ENCODE measurements around the gene ANO10.
"Not testable (repeated sequence)": the region's sequence is repeated elsewhere in the genome, so short reads cannot be mapped to it uniquely, and the experiment has no call there.

Gene ANO10

GRCh38 chr3:43627360-43627759 lies 5.5 kb upstream of the ANO10 start:
- no peak for DNase-seq

DNA sequence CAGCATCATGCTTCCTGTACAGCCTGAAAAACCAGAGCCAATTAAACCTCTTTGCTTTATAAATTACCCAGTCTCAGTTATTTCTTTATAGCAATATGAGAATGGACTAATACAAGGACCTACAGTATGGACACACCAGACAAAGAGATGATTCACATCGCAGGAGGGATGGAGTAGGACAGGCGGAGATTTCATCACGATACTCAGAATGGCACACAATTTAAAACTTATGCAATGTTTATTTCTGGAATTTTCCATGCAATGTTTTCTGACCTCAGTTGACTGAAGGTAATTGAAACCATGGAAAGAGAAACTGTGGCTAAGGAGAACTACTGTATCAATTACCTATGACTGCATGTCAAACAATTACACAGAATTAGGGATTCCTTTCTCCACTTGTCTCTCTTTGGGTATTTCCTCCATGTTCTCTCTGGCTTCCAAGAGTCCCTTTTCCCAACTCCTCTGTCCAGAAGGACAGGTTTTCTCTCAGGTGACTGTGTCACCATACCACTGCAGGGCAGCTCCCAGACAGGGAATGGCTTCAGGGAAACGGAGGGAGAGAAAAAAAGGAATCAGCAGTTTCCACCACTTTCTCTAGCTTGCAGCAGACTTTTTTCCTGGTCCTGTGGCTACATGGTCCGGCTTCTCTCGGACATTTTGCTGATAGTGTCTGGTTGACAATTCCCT lies 3.0 kb upstream of the ANO10 start:
- no peak for DNase-seq

GRCh38 chr3:43620831-43621655 lies 768 bp downstream of the ANO10 start:
- no peak for DNase-seq

DNA sequence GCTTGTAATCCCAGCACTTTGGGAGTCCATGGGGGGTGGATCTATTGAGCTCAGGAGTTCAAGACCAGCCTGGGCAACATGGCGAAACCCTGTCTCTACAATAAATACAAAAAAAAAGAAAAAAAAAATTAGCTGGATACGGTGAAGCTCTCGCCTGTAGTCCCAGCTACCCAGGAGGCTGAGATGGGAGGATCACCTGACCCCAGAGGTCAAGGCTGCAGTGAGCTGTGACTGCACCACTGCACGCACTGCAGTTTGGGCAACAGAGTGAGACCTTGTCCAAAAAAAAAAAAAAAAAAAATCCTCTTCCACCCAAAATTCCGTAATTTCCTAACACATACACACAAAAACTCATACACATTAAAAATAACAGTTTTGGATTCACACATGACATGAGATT lies 2.2 kb downstream of the ANO10 start:
- no peak for DNase-seq

DNA sequence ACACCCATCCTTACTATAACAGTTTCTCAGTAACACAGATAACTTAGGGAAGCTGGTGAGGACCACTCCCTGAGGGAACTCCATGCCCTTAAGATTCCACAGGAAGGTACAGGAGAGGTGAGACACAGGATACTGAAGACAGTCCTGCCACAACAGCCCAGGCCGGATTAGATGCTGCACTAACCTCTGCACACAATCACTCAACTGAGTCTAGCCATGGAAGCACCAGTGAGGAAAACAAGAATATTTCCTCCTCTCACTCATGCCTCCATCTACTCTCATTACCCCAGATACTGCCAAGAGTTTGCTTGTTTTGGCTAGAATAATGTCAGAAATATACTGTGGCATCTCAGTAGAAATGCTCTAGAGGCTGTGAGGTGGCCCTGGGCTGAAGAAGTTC lies 3.7 kb downstream of the ANO10 start:
- no peak for DNase-seq

DNA sequence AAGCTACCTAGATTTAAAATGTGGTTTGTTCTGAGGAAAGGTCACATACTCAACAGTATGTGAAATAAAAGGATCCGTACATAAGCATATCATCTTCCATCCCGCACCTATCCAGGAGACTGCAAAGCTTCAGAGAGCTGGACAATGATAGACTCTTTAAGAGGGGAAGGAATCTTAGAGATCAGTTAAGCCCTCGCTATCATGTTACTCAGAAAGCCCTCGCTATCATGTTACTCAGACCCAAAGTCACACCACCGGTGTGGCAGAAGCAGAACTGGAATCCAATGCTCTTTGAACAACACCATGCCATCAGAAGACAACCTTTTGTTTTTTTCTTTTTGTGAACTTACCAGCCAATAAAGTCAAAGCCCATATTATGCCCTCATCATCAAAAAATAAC lies 5.8 kb downstream of the ANO10 start:
- no peak for DNase-seq

DNA sequence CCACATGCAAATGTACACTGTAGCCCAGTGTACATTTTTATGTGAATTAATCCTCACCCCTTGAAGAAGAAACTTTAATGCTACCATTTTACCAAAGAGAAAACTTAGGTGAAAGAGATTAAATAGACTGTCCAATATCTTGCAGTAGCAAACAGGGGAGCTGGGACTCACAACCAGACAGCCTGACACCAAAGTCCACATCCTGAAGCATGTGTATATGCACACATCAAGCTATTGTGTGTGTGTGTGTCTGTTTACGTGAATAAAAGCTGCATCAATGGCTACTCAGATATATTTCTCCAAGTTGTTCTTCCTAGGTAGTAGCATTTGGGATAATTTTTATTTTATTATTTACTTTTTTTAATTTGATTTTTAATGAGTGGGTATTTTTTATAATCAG lies 6.7 kb downstream of the ANO10 start:
- no peak for DNase-seq

- DNase-seq, result no peak
These were observed 7.8 kb downstream of the ANO10 start for GRCh38 chr3:43613976-43614375.

- DNase-seq, result no peak
These were observed 9.4 kb downstream of the ANO10 start for GRCh38 chr3:43612419-43612818.

DNA sequence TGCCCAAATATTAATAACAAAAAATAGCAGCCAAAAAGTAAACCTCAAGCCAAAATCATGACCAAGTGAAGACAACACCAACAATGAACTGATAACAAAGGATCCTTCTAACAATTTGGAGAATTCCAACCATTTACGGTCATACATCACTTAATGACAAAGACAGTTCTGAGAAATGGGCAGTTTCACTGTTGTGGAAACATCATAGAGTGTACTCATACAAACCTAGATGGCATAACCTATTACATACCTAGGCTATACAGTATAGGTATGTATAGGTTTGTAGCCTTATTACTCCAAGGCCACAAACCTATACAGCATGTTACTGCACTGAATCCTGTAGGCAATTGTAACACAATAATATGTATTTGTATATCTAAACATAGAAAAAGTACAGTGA lies 12.4 kb downstream of the ANO10 start:
- no peak for DNase-seq

- no peak for DNase-seq
These were observed 13.1 kb downstream of the ANO10 start for GRCh38 chr3:43608751-43609150.

DNA sequence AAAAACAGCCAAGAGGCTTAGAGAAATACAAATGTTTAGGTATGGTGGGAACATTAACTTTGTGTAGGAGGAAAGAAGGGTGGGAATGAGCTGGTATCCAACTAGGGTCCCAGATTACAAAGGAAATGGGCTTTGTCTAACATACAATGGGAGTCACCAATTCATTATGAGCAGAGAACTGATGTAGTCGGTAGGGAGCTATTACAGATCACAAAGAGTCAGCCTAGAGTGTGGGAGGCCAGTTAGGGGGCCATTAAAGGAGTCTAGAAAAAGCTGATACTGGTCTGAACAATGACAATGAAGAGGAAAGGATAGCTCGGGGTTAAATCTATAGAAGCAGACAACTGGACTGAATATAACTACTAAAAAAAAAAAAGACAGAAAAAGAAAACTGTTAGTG lies 15.5 kb downstream of the ANO10 start:
- DNase-seq, result no peak

- DNase-seq, result not testable (repeated sequence)
These were observed 21.9 kb downstream of the ANO10 start for GRCh38 chr3:43599959-43600358.

DNA sequence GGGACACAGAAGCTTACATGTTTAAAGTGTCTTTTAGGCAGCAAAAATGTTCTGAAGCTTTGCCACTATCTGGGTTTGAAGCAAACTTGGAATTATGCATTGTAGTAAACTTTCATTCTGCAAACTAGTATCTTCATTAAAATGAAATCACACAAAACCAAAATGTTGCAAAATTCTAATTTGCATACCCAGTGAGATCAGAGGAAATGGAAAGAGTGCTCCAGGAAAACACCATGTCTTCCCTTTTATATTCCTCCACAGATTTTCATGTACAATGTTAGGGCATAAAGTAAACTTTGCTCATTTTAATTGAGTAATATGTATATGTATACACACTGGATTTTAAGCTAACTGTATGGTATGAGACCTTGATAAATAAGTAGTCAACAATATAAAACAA lies 23.9 kb downstream of the ANO10 start:
- no peak for DNase-seq

- not testable (repeated sequence) for DNase-seq
These were observed 25.6 kb downstream of the ANO10 start for GRCh38 chr3:43596178-43596577.

- DNase-seq, result not testable (repeated sequence)
These were observed 26.5 kb downstream of the ANO10 start for GRCh38 chr3:43595280-43595679.

DNA sequence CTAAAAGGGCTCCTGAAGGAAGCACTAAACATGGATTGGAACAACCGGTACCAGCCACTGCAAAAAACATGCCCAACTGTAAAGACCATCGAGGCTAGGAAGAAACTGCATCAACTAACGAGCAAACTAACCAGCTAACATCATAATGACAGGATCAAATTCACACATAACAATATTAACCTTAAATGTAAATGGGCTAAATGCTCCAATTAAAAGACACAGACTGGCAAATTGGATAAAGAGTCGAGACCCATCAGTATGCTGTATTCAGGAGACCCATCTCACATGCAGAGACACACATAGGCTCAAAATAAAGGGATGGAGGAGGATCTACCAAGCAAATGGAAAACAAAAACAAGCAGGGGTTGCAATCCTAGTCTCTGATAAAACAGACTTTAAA lies 28.2 kb downstream of the ANO10 start:
- DNase-seq, result not testable (repeated sequence)

DNA sequence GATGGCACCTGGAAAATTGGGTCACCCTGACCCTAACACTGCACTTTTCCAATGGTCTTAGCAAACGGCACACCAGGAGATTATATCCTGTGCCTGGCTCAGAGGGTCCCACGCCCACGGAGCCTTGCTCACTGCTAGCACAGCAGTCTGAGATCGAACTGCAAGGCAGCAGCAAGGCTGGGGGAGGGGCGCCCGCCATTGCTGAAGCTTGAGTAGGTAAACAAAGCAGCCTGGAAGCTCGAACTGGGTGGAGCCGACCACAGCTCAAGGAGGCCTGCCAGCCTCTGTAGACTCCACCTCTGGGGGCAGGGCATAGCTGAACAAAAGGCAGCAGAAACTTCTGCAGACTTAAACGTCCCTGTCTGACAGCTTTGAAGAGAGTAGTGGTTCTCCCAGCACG lies 29.9 kb downstream of the ANO10 start:
- DNase-seq, result not testable (repeated sequence)

GRCh38 chr3:43587303-43587702 lies 34.5 kb downstream of the ANO10 start:
- no peak for DNase-seq

GRCh38 chr3:43584043-43584826 lies 37.6 kb downstream of the ANO10 start:
- no peak for DNase-seq

DNA sequence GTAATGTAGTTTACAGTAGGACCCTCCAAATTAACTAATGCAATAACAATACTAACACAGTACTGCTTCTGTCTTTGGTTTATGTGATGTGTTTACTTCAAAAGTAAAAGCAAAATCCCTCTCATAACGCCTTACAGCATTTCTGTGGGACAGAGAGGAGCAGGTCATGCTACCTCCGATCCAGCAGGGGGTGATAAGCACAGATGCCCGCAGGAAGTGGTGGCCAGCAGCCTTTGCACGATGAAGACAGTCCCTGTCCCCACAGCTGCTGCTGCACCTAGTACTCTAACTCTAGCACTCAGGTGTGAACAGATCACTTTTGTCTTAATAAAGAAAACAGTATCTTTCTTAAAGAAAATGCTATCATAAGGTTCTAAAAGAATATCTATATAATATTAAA lies 38.3 kb downstream of the ANO10 start:
- DNase-seq, result no peak

DNA sequence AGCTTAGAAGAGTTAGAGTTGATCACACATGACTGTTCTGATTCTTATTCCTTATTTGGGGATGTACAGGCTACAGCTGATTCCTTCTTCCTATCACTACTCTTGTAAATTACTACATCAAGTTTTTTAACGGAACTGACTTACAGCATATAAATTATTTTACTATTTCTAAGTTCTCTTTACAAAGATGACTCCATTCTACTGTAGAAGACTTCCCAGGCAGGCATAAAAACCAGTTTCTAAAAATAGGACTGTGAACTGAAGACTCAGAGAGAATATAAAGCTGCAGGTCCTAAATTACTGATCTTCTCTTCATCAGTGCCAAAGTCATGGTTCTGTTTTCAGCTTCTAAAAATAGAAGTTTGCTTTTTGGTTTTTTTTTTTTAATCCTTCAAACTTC lies 38.9 kb downstream of the ANO10 start:
- no peak for DNase-seq

GRCh38 chr3:43581343-43581742 lies 40.5 kb downstream of the ANO10 start:
- no peak for DNase-seq

- DNase-seq, result no peak
These were observed 41.6 kb downstream of the ANO10 start for GRCh38 chr3:43580181-43580580.
